ENCODE results near the gene PLCB3. TPM values are rescaled to one million over a fixed set of nuclear protein-coding genes. Genes with fewer than 3 reads are reported as not detected.

The PLCB3 gene
- total RNA-seq, 1 experiment from 2014 or later: 48.1 TPM

Other genes starting within 250 kb of the PLCB3 start
- under 0.01 TPM in 2 replicates for gene FLRT1, start 215.6 kb upstream of the PLCB3 start, total RNA-seq (2014; rRNA removed; shearing (Covaris generic))
- gene MACROD1, start 85.4 kb upstream of the PLCB3 start, total RNA-seq (2014; rRNA removed; shearing (Covaris generic)): 36.7 and 43.3 TPM in 2 replicates
- gene STIP1, start 65.4 kb upstream of the PLCB3 start, total RNA-seq (2014; rRNA removed; shearing (Covaris generic)): 306 and 321 TPM in 2 replicates
- gene FERMT3, start 44.8 kb upstream of the PLCB3 start, total RNA-seq (2014; rRNA removed; shearing (Covaris generic)): 25.9 and 29.1 TPM in 2 replicates
- gene TRPT1, start 25.3 kb upstream of the PLCB3 start, total RNA-seq (2014; rRNA removed; shearing (Covaris generic)): 67.2 and 79.8 TPM in 2 replicates
- gene NUDT22, start 25.3 kb upstream of the PLCB3 start, total RNA-seq (2014; rRNA removed; shearing (Covaris generic)): 59.7 and 90.2 TPM in 2 replicates
- 17.2 and 23.7 TPM in 2 replicates for gene DNAJC4, start 21.0 kb upstream of the PLCB3 start, total RNA-seq (2014; rRNA removed; shearing (Covaris generic))
- 45.7 and 51.3 TPM in 2 replicates for gene VEGFB, start 16.9 kb upstream of the PLCB3 start, total RNA-seq (2014; rRNA removed; shearing (Covaris generic))
- gene FKBP2, start 10.4 kb upstream of the PLCB3 start, total RNA-seq (2014; rRNA removed; shearing (Covaris generic)): 76.3 and 109 TPM in 2 replicates
- 418 and 531 TPM in 2 replicates for gene PPP1R14B, start 4.6 kb upstream of the PLCB3 start, total RNA-seq (2014; rRNA removed; shearing (Covaris generic))
- gene BAD, start 33.1 kb downstream of the PLCB3 start, total RNA-seq (2014; rRNA removed; shearing (Covaris generic)): 121 and 165 TPM in 2 replicates
- gene GPR137, start 34.3 kb downstream of the PLCB3 start, total RNA-seq (2014; rRNA removed; shearing (Covaris generic)): 25.9 and 26.8 TPM in 2 replicates
- not detected in 2 replicates for gene KCNK4, start 39.8 kb downstream of the PLCB3 start, total RNA-seq (2014; rRNA removed; shearing (Covaris generic))
- gene CATSPERZ, start 48.8 kb downstream of the PLCB3 start, total RNA-seq (2014; rRNA removed; shearing (Covaris generic)): 0.68 and 1.7 TPM in 2 replicates
- gene ESRRA, start 54.0 kb downstream of the PLCB3 start, total RNA-seq (2014; rRNA removed; shearing (Covaris generic)): 7.4 and 10.8 TPM in 2 replicates
- gene TRMT112, start 66.0 kb downstream of the PLCB3 start, total RNA-seq (2014; rRNA removed; shearing (Covaris generic)): 434 and 545 TPM in 2 replicates
- gene PRDX5, start 66.6 kb downstream of the PLCB3 start, total RNA-seq (2014; rRNA removed; shearing (Covaris generic)): 245 and 355 TPM in 2 replicates
- 1.2 and 2.8 TPM in 2 replicates for gene CCDC88B, start 88.7 kb downstream of the PLCB3 start, total RNA-seq (2014; rRNA removed; shearing (Covaris generic))
- 20.8 and 35.0 TPM in 2 replicates for gene RPS6KA4, start 107.6 kb downstream of the PLCB3 start, total RNA-seq (2014; rRNA removed; shearing (Covaris generic))

Data from RPMI7951 (cell line).